DMS 273 (cell line): ENCODE data around the gene THAP11.
A peak's percentile ranks its signal among the peaks of the same experiment; 100 is the strongest.

Experiments
- DNase-seq: peaks from one replicate; lab custom pipeline; 2025; ENCODE audit not compliant: unreplicated experiment; lab: John Stamatoyannopoulos, UW

The THAP11 gene

DNA sequence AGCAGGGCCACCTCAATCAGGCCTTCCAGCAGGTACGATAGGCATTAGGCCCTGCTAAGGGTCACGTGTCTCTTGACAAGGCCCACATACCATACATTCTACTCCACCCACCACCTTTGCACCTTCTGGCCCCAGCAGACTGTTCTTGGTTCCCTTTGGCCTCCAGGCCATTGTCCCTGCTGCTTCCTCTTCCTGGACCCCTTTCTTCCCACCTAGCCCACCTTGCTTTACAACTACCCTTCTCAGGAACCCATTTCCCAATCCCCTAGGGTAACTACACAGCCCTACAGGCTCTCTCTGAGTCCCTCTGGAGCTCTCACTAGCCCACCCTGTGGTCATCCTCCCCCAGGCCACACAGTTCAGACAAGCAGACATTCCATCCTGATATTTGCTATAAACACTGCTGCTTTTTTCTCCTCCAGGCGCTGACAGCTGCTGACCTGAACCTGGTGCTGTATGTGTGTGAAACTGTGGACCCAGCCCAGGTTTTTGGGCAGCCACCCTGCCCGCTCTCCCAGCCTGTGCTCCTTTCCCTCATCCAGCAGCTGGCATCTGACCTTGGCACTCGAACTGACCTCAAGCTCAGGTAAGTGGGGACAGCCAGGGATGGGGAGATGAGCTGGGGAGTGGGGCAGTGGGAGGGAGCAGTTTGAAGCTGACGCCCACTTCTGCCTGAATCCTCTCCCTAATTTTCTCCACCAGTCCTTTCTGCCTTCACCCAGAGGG, 41.2 kb downstream of the THAP11 start:
- no peak for DNase-seq

DNA sequence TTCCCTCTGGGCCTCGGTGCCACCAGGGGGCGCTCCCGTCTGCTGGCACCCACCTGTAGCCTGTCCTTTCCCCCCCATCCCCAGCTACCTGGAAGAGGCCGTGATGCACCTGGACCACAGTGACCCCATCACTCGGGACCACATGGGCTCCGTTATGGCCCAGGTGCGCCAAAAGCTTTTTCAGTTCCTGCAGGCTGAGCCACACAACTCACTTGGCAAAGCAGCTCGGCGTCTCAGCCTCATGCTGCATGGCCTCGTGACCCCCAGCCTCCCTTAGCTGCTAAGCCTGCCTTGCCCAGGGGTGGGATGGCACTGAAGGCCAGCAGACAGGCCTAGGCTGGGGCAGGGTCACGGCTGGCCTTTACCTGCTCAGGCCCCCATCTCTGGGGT, 41.7 kb downstream of the THAP11 start:
- peak; percentile 77 for DNase-seq

DNA sequence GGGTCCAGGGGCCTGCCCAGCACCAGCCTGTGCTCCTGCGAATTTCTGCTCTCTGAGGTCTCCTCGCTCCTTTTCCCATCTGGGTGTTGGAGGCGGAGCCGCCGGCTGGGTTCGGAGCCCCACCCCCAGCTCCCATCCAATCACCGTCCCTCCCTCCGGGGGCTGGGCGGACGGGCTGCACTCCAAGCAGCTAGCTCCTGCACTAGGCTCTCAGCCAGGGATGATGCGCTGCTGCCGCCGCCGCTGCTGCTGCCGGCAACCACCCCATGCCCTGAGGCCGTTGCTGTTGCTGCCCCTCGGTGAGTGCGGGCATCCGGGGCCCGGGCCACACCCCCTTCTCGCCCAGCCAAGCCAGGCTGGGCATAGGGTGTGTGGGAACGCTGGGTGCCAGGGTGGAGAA, 42.6 kb downstream of the THAP11 start, which contains the start of gene NRN1L:
TSS of gene NRN1L (plus strand) at position 202 of the 400 bp plus-strand sequence. CDS start at position 221, 19 bp downstream.
- DNase-seq = peak; percentile 97

DNA sequence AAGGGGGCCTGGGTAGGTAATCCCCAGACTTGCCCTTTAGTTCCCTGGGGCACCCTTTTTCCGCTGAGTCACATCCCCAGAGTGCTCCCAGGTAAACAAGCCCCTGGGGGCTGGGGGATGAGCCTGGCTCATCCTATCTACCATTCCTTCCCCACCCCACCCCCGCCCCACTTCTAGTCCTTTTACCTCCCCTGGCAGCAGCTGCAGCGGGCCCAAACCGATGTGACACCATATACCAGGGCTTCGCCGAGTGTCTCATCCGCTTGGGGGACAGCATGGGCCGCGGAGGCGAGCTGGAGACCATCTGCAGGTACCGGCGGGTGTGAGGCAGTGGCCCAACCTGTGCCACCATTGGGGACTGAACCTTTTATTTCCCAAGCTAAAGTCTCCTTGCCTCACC, 43.4 kb downstream of the THAP11 start:
- no peak for DNase-seq

DNA sequence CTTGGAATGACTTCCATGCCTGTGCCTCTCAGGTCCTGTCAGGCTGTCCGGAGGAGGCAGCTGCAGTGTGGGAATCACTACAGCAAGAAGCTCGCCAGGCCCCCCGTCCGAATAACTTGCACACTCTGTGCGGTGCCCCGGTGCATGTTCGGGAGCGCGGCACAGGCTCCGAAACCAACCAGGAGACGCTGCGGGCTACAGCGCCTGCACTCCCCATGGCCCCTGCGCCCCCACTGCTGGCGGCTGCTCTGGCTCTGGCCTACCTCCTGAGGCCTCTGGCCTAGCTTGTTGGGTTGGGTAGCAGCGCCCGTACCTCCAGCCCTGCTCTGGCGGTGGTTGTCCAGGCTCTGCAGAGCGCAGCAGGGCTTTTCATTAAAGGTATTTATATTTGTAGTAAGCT, 43.9 kb downstream of the THAP11 start:
- no peak for DNase-seq

DNA sequence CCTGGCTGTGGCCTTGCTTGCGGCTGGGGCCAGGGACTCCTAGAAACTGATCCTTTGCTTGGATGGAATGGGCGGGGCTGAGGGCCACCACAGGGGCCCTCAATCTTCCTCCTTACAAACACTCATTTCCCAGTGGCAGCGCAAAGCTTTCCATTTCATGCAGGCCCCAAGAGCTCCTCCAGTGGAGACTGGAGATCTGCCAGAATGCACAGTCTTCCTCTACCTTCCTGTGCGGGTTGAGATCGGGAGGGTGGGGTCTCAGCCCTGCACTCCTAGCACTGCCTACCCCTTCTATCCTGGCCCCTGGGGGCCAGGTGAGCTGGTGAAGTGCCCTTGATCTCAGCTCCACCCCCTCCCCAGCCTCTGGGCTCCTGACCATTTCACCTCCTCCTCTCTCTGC, 44.3 kb downstream of the THAP11 start:
- no peak for DNase-seq

DNA sequence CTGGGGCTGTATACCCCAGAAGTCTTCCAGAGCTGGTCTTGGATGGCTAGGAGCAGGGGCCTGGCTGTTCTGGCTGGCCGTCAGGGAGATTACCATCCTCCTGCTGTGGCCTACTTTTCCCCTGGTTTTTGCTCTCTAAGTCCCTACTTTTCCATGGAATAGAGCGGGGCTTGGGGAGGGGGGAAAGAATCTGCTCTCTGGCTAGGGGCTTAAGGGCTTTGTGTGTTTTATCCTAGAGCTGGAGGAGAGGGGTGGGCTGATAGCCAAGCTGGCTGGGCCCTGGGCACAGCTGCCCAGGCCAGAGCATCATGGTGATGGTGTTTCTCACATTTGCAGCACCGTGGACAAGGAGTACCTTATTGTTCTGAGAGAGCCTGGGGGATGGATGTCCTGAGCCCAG, 46.2 kb downstream of the THAP11 start:
- no peak for DNase-seq

DNA sequence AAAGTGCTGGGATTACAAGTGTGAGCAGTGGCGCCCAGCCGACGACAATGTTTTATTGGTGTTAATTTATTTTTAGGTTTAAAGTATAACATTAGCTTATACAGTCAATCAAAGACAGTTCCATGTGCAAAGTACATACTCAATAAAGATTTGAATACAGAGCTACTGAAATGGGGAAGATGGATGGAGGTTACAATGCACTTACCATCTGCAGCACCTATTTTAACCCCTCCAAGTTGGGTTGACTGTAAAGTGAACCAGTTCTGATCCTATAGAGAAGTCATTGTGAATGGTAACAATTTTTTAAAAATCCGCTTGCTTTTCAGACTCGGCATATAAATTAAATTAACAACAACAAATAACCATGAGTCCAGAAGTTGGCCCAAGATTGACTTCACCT, 50.3 kb downstream of the THAP11 start:
- DNase-seq = no peak

DNA sequence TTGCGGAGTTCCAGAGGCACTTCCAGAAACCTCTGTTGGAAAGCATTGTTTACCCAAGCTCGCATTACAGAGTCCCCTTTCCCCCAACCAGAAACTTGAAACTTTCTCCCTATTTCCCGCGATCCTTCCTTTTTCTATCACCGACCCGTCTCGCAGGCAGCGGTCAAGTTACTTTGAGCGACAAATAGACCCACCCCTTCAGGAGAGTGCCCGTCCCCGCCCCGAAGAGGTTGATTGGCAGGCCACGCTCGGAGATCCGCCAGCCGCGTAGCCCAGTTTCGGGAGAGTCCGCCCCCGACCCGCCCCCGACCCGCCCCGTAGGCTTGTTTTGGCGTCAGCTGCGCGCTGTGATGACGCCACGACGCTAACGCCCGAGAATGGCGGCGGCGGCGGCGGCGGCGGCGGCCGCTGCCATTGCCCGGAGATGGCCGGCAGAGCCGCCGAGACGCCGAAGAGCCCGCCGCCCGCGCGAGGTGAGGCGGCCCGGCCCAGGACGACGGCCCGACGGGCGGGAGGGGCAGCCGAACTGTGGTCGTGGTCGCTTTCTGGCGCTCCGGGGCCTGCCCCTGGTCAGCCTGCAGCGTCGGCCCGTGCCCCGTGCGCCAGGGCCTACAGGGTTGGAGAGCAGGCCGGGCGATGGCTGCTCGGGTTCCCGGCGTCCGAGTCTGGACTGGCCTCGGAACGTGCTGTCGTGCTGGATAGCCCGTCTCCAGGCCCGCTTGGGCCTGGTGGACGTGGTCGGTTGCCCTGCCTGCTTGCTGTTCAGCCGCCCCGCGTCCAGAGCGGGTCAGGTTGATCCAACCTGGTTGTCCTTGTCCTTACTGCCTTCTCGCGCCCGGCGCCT, 51.0 kb downstream of the THAP11 start, which contains the start of gene PSKH1:
TSS of gene PSKH1 (plus strand) at position 356 of the 844 bp plus-strand sequence. CDS start 15,496 bp downstream, outside the sequence.
- peak; percentile 98 for DNase-seq
